ENCODE data around the gene TEX13C.
"Not testable (repeated sequence)": the region's sequence is repeated elsewhere in the genome, so short reads cannot be mapped to it uniquely, and the experiment has no call there.

TEX13C gene

GRCh38 chrX:125319646-125320521 is at the start of gene TEX13C:
TEX13C (plus strand) TSS chrX:125319871; CDS start chrX:125320120, 249 bp downstream.
- no peak for DNase-seq

GRCh38 chrX:125287282-125287681 is 32.4 kb upstream of the TEX13C start:
- no peak for DNase-seq

- DNase-seq: no peak
These were observed 31.3 kb upstream of the TEX13C start for GRCh38 chrX:125288343-125288742.

- no peak for DNase-seq
These were observed 30.5 kb upstream of the TEX13C start for GRCh38 chrX:125289209-125289608.

- DNase-seq: no peak
These were observed 29.8 kb upstream of the TEX13C start for GRCh38 chrX:125289920-125290319.

- no peak for DNase-seq
These were observed 28.5 kb upstream of the TEX13C start for GRCh38 chrX:125291124-125291523.

GRCh38 chrX:125293850-125294780 is 25.6 kb upstream of the TEX13C start:
- peak; percentile 86 for DNase-seq

GRCh38 chrX:125295337-125295736 is 24.3 kb upstream of the TEX13C start:
- peak; percentile 85 for DNase-seq

- no peak for DNase-seq
These were observed 20.8 kb upstream of the TEX13C start for GRCh38 chrX:125298871-125299270.

GRCh38 chrX:125306335-125306866 is 13.3 kb upstream of the TEX13C start:
- DNase-seq: no peak

- DNase-seq: no peak
These were observed 11.0 kb upstream of the TEX13C start for GRCh38 chrX:125308653-125309052.

- DNase-seq: not testable (repeated sequence)
These were observed 505 bp upstream of the TEX13C start for GRCh38 chrX:125319166-125319565.

- DNase-seq: no peak
These were observed 2.8 kb downstream of the TEX13C start for GRCh38 chrX:125322431-125322830.

GRCh38 chrX:125326599-125326998 is 6.9 kb downstream of the TEX13C start:
- no peak for DNase-seq

GRCh38 chrX:125327891-125328290 is 8.2 kb downstream of the TEX13C start:
- DNase-seq: no peak

- no peak for DNase-seq
These were observed 13.9 kb downstream of the TEX13C start for GRCh38 chrX:125333583-125333982.

- no peak for DNase-seq
These were observed 20.8 kb downstream of the TEX13C start for GRCh38 chrX:125340490-125340889.

- no peak for DNase-seq
These were observed 54.5 kb downstream of the TEX13C start for GRCh38 chrX:125374169-125374568.
